H9 (cell line): ENCODE data around the gene LINGO3. TPM values are rescaled to one million over a fixed set of nuclear protein-coding genes. Genes with fewer than 3 reads are reported as not detected.

Experiments
- DNase-seq: peaks from one replicate; pipeline ENCODE4 v3.0.0-alpha.2; 2017
- H2AFZ ChIP-seq: one replicate; pipeline ENCODE4 v1.6.1; 2013; ENCODE audit warnings: mild to moderate bottlenecking, low read length, control low read depth, moderate library complexity
- H2AK5ac ChIP-seq: 2 replicates; pipeline ENCODE4 v1.6.1; 2013; ENCODE audit warnings: low read length, control low read depth, mixed read lengths; ENCODE audit not compliant: insufficient read length
- H2BK120ac ChIP-seq: one replicate; pipeline ENCODE4 v1.6.1; 2013; ENCODE audit warnings: low read depth, mild to moderate bottlenecking, low read length, control low read depth, inconsistent platforms; ENCODE audit not compliant: poor library complexity, severe bottlenecking
- H2BK12ac ChIP-seq: 2 replicates; pipeline ENCODE4 v1.6.1; 2013; ENCODE audit warnings: low read length, control low read depth, mixed read lengths, low read depth; ENCODE audit not compliant: insufficient read length
- H2BK15ac ChIP-seq: 2 replicates; pipeline ENCODE4 v1.6.1; 2013; ENCODE audit warnings: low read depth, low read length, control low read depth
- H2BK20ac ChIP-seq: one replicate; pipeline ENCODE4 v1.6.1; 2013; ENCODE audit warnings: low read depth, mild to moderate bottlenecking, low read length, control low read depth, inconsistent platforms; ENCODE audit not compliant: poor library complexity, severe bottlenecking
- H2BK5ac ChIP-seq: 2 replicates; pipeline ENCODE4 v1.6.1; 2013; ENCODE audit warnings: low read length, control low read depth, mixed read lengths; ENCODE audit not compliant: insufficient read length
- H3K14ac ChIP-seq: 2 replicates; pipeline ENCODE4 v1.6.1; 2013; ENCODE audit warnings: low read length, control low read depth; ENCODE audit not compliant: insufficient read depth
- H3K18ac ChIP-seq: 2 replicates; pipeline ENCODE4 v1.6.1; 2013; ENCODE audit warnings: low read depth, mild to moderate bottlenecking, mixed read lengths, low read length, control low read depth; ENCODE audit not compliant: insufficient read length
- H3K23ac ChIP-seq: 2 replicates; pipeline ENCODE4 v1.6.1; 2013; ENCODE audit warnings: low read length, control low read depth, mixed read lengths, low read depth; ENCODE audit not compliant: insufficient read length
- H3K23me2 ChIP-seq: 2 replicates; pipeline ENCODE4 v1.6.1; 2013; ENCODE audit warnings: low read depth, mild to moderate bottlenecking, mixed read lengths, low read length, control low read depth; ENCODE audit not compliant: insufficient read length, poor library complexity, severe bottlenecking
- H3K27ac ChIP-seq: 2 replicates; pipeline ENCODE4 v1.5.1; 2013; ENCODE audit warnings: low read length, control low read depth, mixed read lengths, low read depth; ENCODE audit not compliant: insufficient read length
- H3K27me3 ChIP-seq: 2 replicates; pipeline ENCODE4 v1.6.1; 2013; ENCODE audit warnings: low read length, control low read depth, inconsistent platforms; ENCODE audit not compliant: insufficient read depth
- H3K4ac ChIP-seq: 2 replicates; pipeline ENCODE4 v1.6.1; 2013; ENCODE audit warnings: low read depth, mild to moderate bottlenecking, control low read depth, inconsistent platforms, low read length, moderate library complexity
- H3K4me1 ChIP-seq: 2 replicates; pipeline ENCODE4 v1.6.1; 2013; ENCODE audit warnings: low read length, control low read depth, inconsistent platforms; ENCODE audit not compliant: insufficient read depth
- H3K4me2 ChIP-seq: 2 replicates; pipeline ENCODE4 v1.6.1; 2013; ENCODE audit warnings: low read length, control low read depth, mixed read lengths; ENCODE audit not compliant: insufficient read length, insufficient read depth
- H3K56ac ChIP-seq: 2 replicates; pipeline ENCODE4 v1.6.1; 2013; ENCODE audit warnings: low read depth, mild to moderate bottlenecking, mixed read lengths, low read length, control low read depth; ENCODE audit not compliant: insufficient read length
- H3K79me1 ChIP-seq: 2 replicates; pipeline ENCODE4 v1.6.1; 2013; ENCODE audit warnings: low read depth, mild to moderate bottlenecking, moderate library complexity, low read length, control low read depth, inconsistent platforms; ENCODE audit not compliant: insufficient read depth, poor library complexity, severe bottlenecking
- H3K79me2 ChIP-seq: 2 replicates; pipeline ENCODE4 v1.6.1; 2013; ENCODE audit warnings: low read length, control low read depth, inconsistent platforms; ENCODE audit not compliant: insufficient read depth
- H3K9ac ChIP-seq: 2 replicates; pipeline ENCODE4 v1.6.1; 2013; ENCODE audit warnings: low read length, control low read depth, mixed read lengths; ENCODE audit not compliant: insufficient read length; ENCODE audit errors: extremely low read depth
- H3K9me3 ChIP-seq: one replicate; pipeline ENCODE4 v1.6.1; 2013; ENCODE audit warnings: low read depth, low read length, inconsistent platforms; ENCODE audit not compliant: control insufficient read depth
- H3T11ph ChIP-seq: one replicate; pipeline ENCODE4 v1.6.1; 2013; ENCODE audit warnings: mild to moderate bottlenecking, low read length, control low read depth, inconsistent platforms
- H4K20me1 ChIP-seq: one replicate; pipeline ENCODE4 v1.6.1; 2013; ENCODE audit not compliant: control insufficient read depth, insufficient read length, insufficient read depth
- H4K5ac ChIP-seq: 2 replicates; pipeline ENCODE4 v1.6.1; 2013; ENCODE audit warnings: low read depth, mild to moderate bottlenecking, mixed read lengths, low read length, control low read depth; ENCODE audit not compliant: insufficient read length
- H4K8ac ChIP-seq: replicated peaks from 2 replicates; pipeline ENCODE4 v1.6.1; 2013; ENCODE audit warnings: low read length, control low read depth, mixed read lengths, low read depth; ENCODE audit not compliant: insufficient read length
- H4K91ac ChIP-seq: 2 replicates; pipeline ENCODE4 v1.6.1; 2013; ENCODE audit warnings: low read depth, mild to moderate bottlenecking, moderate library complexity, mixed read lengths, low read length, control low read depth; ENCODE audit not compliant: insufficient read length
- H3K27ac Mint-ChIP-seq, 3 experiments: 2 replicates in 2 of 3; 3 replicates in 1 of 3; pipeline ENCODE4 v1.8.0; 2020 to 2021; ENCODE audit warnings: mixed read lengths in 3 of 3, mild to moderate bottlenecking in 1 of 3, moderate library complexity in 1 of 3
- H3K27me3 Mint-ChIP-seq: 2 replicates; pipeline ENCODE4 v1.8.0; 2021; ENCODE audit warnings: low read depth, mild to moderate bottlenecking, moderate library complexity, mixed read lengths
- H3K36me3 Mint-ChIP-seq, 3 experiments: 2 replicates in 2 of 3; 3 replicates in 1 of 3; pipeline ENCODE4 v1.8.0; 2020 to 2021; ENCODE audit warnings: low read depth in 3 of 3, mixed read lengths in 3 of 3; ENCODE audit not compliant: insufficient read depth in 1 of 3
- H3K4me1 Mint-ChIP-seq, 2 experiments: 2 replicates each; pipeline ENCODE4 v1.8.0; 2020; ENCODE audit warnings: mixed read lengths in 2 of 2
- H3K4me3 Mint-ChIP-seq, 2 experiments: 2 replicates in 1 of 2; 3 replicates in 1 of 2; pipeline ENCODE4 v1.8.0; 2020 to 2021; ENCODE audit warnings: mild to moderate bottlenecking in 2 of 2, mixed read lengths in 2 of 2, moderate library complexity in 1 of 2
- H3K9me3 Mint-ChIP-seq, 2 experiments: 2 replicates in 1 of 2; 3 replicates in 1 of 2; pipeline ENCODE4 v1.8.0; 2020; ENCODE audit warnings: mild to moderate bottlenecking in 2 of 2, mixed read lengths in 2 of 2, moderate library complexity in 1 of 2
- WGBS: extraction: QIAGEN DNeasy Blood & Tissue Kit; methylation state at CpG from one replicate; pipeline ENCODE4 v1.1.7; 2013; ENCODE audit warnings: missing lambda C conversion rate, low lambda C conversion rate, mixed read lengths; ENCODE audit not compliant: insufficient read length; ENCODE audit errors: extremely low coverage; 5-methylcytosine and 5-hydroxymethylcytosine counted together
- total RNA-seq: library from RNA; stranded (reverse); gene quantifications from 2 replicates; pipeline ENCODE4 v1.2.1, GENCODE V29; 2021
- TF ChIP-seq, protein P1 (sequence below): fragments of 200-600 bp; sonication (generic); conservative IDR thresholded peaks from 3 replicates; pipeline ENCODE4 v1.8.0; 2021; ENCODE audit warnings: antibody characterized with exemption, mild to moderate bottlenecking

LINGO3 gene
- total RNA-seq, 1 experiment from 2014 or later, result 0.28 TPM

DNA sequence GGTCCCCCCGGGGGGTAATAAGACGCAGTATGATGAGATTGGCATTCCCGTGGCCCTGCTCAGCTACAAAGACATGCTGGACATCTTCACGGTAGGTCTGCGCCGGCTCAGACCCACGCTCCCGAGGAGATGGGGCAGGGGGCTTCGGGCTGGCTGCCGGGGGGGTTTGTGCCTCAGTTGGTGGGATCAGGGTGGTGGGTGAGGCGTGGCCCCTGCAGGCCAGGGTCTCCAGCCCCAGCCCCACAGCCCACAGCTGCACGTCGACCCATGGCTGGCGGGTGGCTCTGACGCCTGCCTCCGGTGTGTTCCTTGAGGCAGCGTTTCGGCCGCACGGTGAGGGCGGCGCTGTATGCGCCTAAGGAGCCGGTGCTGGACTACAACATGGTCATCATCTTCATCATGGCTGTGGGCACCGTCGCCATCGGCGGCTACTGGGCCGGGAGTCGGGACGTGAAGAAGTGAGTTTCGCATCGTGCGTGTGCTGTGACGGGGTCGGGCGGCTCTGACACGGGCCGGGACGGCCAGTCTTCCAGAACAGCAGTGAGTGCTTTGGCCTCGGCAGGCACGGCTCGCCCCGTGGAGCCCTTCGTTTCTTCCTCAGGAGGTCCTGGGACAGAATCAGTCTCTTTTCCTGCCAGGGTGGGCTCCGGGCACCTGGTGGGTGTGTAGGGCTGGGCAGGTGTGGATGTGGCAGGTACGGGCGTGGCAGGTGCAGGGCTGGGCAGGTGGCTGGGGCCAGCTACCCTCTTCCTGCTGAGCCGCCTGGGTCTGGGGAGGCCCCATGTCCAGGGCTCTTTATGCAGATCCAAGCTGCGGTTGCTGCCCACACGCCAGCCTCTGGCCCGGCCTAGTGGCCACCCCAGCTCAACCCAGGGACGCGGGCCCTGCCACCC lies 31.0 kb upstream of the LINGO3 start:
- Mint-ChIP-seq H3K4me1 (peaks cover 0 to 11% of the 10 kb centered on the region in 2 experiments; a peak in 1 of 4 replicates), H3K27ac (no peak overlapping the region; a peak in 1 of 7 replicates), H3K27me3 (no peaks in the 10 kb centered on the region), H3K36me3 (peaks cover 5 to 26% (median 13%) of the 10 kb centered on the region in 3 experiments; a peak in 6 of 7 replicates), H3K9me3 (peaks cover 3 to 6% of the 10 kb centered on the region in 2 experiments; a peak in 4 of 5 replicates), H3K4me3 (no peak overlapping the region)
- H3K27me3 ChIP-seq, result no peaks in the 10 kb centered on the region
- no peak overlapping the region for H3K23ac ChIP-seq
- no peak overlapping the region for H2BK15ac ChIP-seq
- no peak overlapping the region for H3K18ac ChIP-seq
- H3T11ph ChIP-seq, result no peak overlapping the region
- H3K9me3 ChIP-seq, result no peaks in the 10 kb centered on the region
- H3K4ac ChIP-seq, result no peak overlapping the region
- H4K8ac ChIP-seq, result no peak overlapping the region
- no peak overlapping the region for H4K5ac ChIP-seq
- no peak overlapping the region for H2AFZ ChIP-seq
- no peak for DNase-seq
- H3K9ac ChIP-seq, result no peak overlapping the region
- H3K4me2 ChIP-seq, result no peak overlapping the region
- H3K14ac ChIP-seq, result no peak overlapping the region
- H4K20me1 ChIP-seq, result no peaks in the 10 kb centered on the region
- H3K4me1 ChIP-seq, result no peaks in the 10 kb centered on the region
- peaks cover 2% of the 10 kb centered on the region for H3K79me1 ChIP-seq
- no peaks in the 10 kb centered on the region for H3K23me2 ChIP-seq
- no peak overlapping the region for H2BK20ac ChIP-seq
- no peak overlapping the region for H3K27ac ChIP-seq
- peaks cover 3% of the 10 kb centered on the region; the same call in 1 of the 2 replicates for H3K79me2 ChIP-seq
- no CpG with 5 or more reads among the region's 54 CpGs for WGBS
- H2AK5ac ChIP-seq, result no peak overlapping the region
- H3K56ac ChIP-seq, result no peak overlapping the region
- H2BK120ac ChIP-seq, result no peak overlapping the region
- H2BK12ac ChIP-seq, result no peak overlapping the region
- H4K91ac ChIP-seq, result no peak overlapping the region
- TF ChIP-seq, protein P1, sequence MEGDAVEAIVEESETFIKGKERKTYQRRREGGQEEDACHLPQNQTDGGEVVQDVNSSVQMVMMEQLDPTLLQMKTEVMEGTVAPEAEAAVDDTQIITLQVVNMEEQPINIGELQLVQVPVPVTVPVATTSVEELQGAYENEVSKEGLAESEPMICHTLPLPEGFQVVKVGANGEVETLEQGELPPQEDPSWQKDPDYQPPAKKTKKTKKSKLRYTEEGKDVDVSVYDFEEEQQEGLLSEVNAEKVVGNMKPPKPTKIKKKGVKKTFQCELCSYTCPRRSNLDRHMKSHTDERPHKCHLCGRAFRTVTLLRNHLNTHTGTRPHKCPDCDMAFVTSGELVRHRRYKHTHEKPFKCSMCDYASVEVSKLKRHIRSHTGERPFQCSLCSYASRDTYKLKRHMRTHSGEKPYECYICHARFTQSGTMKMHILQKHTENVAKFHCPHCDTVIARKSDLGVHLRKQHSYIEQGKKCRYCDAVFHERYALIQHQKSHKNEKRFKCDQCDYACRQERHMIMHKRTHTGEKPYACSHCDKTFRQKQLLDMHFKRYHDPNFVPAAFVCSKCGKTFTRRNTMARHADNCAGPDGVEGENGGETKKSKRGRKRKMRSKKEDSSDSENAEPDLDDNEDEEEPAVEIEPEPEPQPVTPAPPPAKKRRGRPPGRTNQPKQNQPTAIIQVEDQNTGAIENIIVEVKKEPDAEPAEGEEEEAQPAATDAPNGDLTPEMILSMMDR, result no peak
- no peak overlapping the region for H2BK5ac ChIP-seq
